Urothelium cell line (cell line): Measurements from ENCODE around the gene ZNF784.

Source experiments
- DNase-seq: peaks from one replicate; pipeline ENCODE4 v3.0.0; 2011; ENCODE audit warnings: low spot score, mixed read lengths
- FAIRE-seq: peaks from 2 replicates; lab custom pipeline; 2011; peaks lifted over from hg19 to GRCh38; lab: Jason Lieb, UNC

Gene ZNF784

GRCh38 chr19:55644191-55644833, 19.9 kb upstream of the ZNF784 start:
- DNase-seq (no peak), FAIRE-seq (no peak)

GRCh38 chr19:55643887-55644176, 19.5 kb upstream of the ZNF784 start:
- FAIRE-seq (no peak), DNase-seq (no peak)

GRCh38 chr19:55643003-55643886, 18.9 kb upstream of the ZNF784 start, which contains the start of gene ZNF581:
Gene ZNF581 (plus strand): TSS chr19:55643649. CDS start chr19:55644572, 923 bp downstream.
- no peak for FAIRE-seq

GRCh38 chr19:55642153-55643002, 18.0 kb upstream of the ZNF784 start:
- DNase-seq, result no peak
- FAIRE-seq, result no peak

More at GRCh38 chr19:55643003-55643886, 18.9 kb upstream of the ZNF784 start, which contains the start of gene ZNF581:
- DNase-seq, result peak; percentile 74

- DNase-seq (no peak), FAIRE-seq (no peak)
Measured at GRCh38 chr19:55641426-55642152, 17.2 kb upstream of the ZNF784 start.

- no peak for FAIRE-seq
- peak; percentile 80 for DNase-seq
Measured at GRCh38 chr19:55640577-55641425, 16.4 kb upstream of the ZNF784 start, which contains the start of gene ZNF580. Gene ZNF580 (plus strand): TSS chr19:55641002. CDS start chr19:55642509, 1,507 bp downstream.

GRCh38 chr19:55640043-55640576, 15.7 kb upstream of the ZNF784 start:
- DNase-seq (no peak), FAIRE-seq (no peak)

GRCh38 chr19:55638864-55639359, 14.5 kb upstream of the ZNF784 start:
- DNase-seq (peak; percentile 45), FAIRE-seq (no peak)

GRCh38 chr19:55637534-55637933, 13.2 kb upstream of the ZNF784 start:
- FAIRE-seq (no peak), DNase-seq (no peak)

- DNase-seq (no peak), FAIRE-seq (no peak)
Measured at GRCh38 chr19:55636723-55637122, 12.4 kb upstream of the ZNF784 start.

GRCh38 chr19:55635856-55636440, 11.6 kb upstream of the ZNF784 start:
- DNase-seq (no peak), FAIRE-seq (no peak)

GRCh38 chr19:55635334-55635717, 11.0 kb upstream of the ZNF784 start:
- DNase-seq (no peak), FAIRE-seq (no peak)

- FAIRE-seq, result no peak
- DNase-seq, result no peak
Measured at GRCh38 chr19:55633861-55634260, 9.5 kb upstream of the ZNF784 start.

GRCh38 chr19:55632463-55632834, 8.1 kb upstream of the ZNF784 start:
- FAIRE-seq (no peak), DNase-seq (peak; percentile 54)

- DNase-seq, result no peak
- no peak for FAIRE-seq
Measured at GRCh38 chr19:55626350-55626749, 2.0 kb upstream of the ZNF784 start.

GRCh38 chr19:55625004-55625326, 599 bp upstream of the ZNF784 start:
- DNase-seq (no peak), FAIRE-seq (no peak)

GRCh38 chr19:55623561-55623960, 805 bp downstream of the ZNF784 start:
- no peak for DNase-seq
- no peak for FAIRE-seq

GRCh38 chr19:55623130-55623529, 1.2 kb downstream of the ZNF784 start:
- FAIRE-seq, result no peak
- no peak for DNase-seq
